Cardiac septum (tissue), 1 donor: Measurements from ENCODE around the gene TMPRSS4. TPM values are rescaled to one million over a fixed set of nuclear protein-coding genes. Genes with fewer than 3 reads are reported as not detected.

Source experiments
- DNase-seq: peaks from one replicate; pipeline ENCODE4 v3.0.0-alpha.2; 2020; ENCODE audit warnings: low spot score
- intact Hi-C: fragments of 100-400 bp; cut with DNase I; formaldehyde crosslinking; loops from one replicate; pipeline ENCODE4 v1.14.0; 2022
- total RNA-seq: library from RNA; stranded (reverse); fragmentation: NEBNext Ultra II Directional; extraction: Animal tissue kit (Norgen Biotek cat#: 25700); gene quantifications from one replicate; pipeline ENCODE4 v1.2.1, GENCODE V29; 2021
- donor health status: DM: no; HTN: no; CAD: no.

Gene TMPRSS4
- total RNA-seq, 1 donor from 2014 or later = 0.32 TPM

DNA sequence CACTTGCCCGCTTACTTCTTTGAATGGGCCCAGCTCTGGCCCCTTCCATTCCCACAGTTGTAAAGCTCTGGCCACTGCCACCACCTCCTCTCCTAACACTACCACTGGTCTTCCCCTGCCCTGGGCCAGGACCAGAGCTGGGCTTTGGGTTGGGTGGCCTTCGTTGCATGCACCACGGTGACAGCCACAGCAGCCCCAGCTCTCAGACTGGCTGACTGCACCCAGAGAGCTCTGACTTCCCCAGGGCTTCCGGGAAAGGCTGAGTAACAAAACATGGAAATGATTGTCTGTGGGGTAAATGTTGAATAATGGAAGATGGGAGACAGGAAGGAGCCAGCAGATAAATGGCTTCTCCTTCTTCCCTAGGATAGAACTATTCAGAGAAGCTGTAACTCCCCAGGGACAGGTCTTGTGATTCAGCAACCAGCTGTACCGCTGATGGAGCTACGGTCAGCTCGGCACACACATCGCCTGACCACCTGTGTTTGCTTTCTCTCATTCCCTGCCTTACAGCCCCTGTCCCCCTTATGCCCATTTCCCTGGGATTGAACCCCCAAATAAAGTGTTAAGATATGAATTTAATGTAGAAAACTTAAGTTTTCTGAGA lies 48.2 kb downstream of the TMPRSS4 start:
- intact Hi-C loops = no loop called here
- no peak for DNase-seq

DNA sequence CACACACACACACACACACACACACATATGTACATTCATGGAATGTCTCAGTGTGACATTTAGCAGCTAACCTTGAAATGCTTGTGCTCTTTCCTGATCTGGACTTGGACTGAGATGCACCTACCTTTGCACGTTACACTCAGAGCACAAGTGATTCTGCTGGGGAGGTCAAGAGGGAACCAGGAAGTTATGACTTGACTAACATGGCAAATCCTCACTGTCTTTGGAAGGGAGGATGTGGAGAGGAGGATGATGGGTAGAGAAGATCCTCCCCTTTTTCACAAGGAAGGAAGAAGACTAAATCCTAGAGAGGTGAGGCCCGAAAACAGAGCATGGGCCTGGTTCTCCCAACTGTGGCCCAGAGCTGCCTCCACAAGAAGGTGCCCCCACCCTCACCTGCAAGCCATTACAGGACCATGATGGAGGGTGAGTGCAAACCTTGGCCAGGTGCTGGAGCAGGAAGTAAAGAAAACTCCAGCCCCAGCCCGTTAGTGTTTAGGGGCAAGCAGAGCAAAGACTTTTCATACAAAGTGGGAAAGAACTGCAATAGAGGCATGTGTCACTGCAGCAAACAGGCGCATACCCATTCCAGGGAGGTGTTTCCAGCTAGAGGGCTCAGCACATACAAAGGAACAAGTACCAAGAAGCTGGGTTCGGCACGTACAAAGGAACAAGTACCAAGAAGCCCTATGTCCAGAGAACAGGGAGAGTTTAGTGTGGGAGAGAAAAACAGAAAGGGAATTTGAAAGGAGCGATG lies 49.4 kb downstream of the TMPRSS4 start:
- DNase-seq = no peak
- intact Hi-C loops = no loop called here

- DNase-seq = no peak
- intact Hi-C loops = no loop called here
Measured at GRCh38 chr11:118128310-118128709, 51.4 kb downstream of the TMPRSS4 start.

- no peak for DNase-seq
- intact Hi-C loops = no loop called here
Measured at GRCh38 chr11:118128721-118129470, 52.0 kb downstream of the TMPRSS4 start.

DNA sequence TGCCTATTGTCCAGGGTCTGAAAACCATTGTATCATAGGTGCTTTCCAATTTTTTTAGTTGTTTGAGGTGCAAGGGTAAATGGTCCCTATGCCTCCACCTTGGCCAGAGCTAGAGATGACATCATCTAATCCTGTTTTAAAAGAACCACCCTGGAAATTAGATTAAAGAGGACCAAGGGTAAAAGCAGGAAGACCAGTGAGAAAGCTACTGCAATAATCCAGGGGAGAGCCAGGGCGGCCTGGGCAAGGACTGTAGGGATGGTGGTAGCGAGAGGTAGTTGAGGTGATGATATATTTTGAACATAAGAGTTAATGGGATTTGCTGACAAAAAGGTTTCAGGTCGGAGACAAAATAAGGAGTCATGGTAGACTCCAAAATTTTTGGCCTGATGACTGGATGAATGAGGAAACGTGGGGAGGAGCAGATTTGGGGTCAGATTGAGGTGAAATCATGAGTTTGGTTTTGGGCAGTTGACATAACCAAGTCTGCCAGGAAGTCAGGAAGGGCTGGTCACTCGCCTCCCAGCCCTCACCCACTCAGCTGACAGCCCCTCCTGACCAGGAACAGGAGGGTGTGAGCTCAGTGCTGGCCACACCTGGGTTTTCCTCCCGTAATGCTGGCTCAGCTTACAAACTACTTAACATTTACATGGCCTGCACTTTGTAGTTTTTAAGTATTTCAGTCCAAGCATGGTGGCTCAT lies 52.7 kb downstream of the TMPRSS4 start:
- intact Hi-C loops = no loop called here
- no peak for DNase-seq

DNA sequence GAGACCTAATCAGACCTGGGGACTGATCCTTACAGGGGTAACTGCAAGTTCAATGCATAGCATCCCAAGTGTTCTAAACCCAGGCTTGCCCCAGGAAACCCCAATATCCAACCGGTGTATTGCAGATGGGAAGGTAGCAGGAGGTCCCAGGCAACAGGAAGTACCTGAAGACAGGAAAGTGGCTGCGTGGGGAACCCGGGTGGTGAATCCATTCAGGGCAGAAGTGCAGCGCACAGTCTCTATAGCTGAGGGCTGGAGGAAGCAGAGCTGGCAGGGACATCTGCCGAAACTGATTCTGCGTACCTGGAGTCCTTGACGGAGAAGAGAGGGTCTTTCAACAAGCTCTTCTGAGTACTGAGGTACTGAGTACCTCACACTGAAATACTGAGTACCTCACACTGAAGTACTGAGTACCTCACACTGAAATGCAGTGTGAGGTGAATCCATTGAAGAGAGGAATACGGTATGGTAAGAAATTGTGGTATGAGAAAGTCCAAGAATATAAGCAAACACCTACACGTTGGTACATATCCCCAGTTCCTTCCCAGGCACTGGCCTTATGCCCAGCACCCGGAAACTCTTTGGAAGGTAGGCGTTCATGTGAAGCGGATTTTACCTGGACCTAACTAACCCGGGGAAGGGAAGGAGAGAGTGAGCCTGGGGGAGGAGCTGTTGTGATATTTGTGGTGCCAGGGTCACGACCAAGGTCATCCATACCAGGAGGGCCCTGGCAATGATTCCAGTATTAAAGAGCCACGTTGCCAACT lies 55.7 kb downstream of the TMPRSS4 start:
- no peak for DNase-seq
- intact Hi-C loops = no loop called here

- intact Hi-C loops = no loop called here
- peak; percentile 57 for DNase-seq
Measured at GRCh38 chr11:118133816-118134215, 56.9 kb downstream of the TMPRSS4 start.

- intact Hi-C loops = no loop called here
- DNase-seq = no peak
Measured at GRCh38 chr11:118135051-118135795, 58.3 kb downstream of the TMPRSS4 start.

GRCh38 chr11:118135796-118136165 lies 58.9 kb downstream of the TMPRSS4 start:
- intact Hi-C loops = no loop called here
- no peak for DNase-seq

GRCh38 chr11:118136341-118136740 lies 59.5 kb downstream of the TMPRSS4 start:
- intact Hi-C loops = no loop called here
- no peak for DNase-seq

- intact Hi-C loops = no loop called here
- peak; percentile 49 for DNase-seq
Measured at GRCh38 chr11:118136801-118137200, 59.9 kb downstream of the TMPRSS4 start.

GRCh38 chr11:118138839-118139420 lies 62.1 kb downstream of the TMPRSS4 start:
- intact Hi-C loops = no loop called here
- no peak for DNase-seq

GRCh38 chr11:118139578-118139977 lies 62.7 kb downstream of the TMPRSS4 start:
- intact Hi-C loops = no loop called here
- DNase-seq = no peak

DNA sequence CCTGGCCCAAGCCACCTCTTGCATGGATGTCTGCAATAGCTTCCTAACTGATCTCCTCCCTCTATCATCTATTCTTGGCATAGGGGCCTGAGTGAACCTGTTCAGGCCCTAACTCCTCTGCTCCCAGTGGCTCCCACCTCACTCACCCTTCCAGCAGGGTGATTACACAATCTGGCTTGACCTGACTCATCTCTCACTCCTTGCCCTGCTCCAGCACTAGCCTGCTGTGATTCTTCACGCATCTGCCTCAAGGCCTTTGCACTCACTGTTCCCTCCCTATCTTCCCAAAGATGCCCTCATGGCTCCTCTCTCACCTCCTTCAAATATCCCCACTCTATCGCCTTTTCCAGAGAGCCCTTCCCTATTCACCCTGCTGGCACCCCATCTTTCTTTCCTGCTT lies 65.2 kb downstream of the TMPRSS4 start:
- DNase-seq = no peak
- intact Hi-C loops = no loop called here

GRCh38 chr11:118142809-118143208 lies 65.9 kb downstream of the TMPRSS4 start:
- peak; percentile 83 for DNase-seq
- intact Hi-C loops = no loop called here

GRCh38 chr11:118143661-118144185 lies 66.8 kb downstream of the TMPRSS4 start:
- intact Hi-C loops = no loop called here
- DNase-seq = no peak

DNA sequence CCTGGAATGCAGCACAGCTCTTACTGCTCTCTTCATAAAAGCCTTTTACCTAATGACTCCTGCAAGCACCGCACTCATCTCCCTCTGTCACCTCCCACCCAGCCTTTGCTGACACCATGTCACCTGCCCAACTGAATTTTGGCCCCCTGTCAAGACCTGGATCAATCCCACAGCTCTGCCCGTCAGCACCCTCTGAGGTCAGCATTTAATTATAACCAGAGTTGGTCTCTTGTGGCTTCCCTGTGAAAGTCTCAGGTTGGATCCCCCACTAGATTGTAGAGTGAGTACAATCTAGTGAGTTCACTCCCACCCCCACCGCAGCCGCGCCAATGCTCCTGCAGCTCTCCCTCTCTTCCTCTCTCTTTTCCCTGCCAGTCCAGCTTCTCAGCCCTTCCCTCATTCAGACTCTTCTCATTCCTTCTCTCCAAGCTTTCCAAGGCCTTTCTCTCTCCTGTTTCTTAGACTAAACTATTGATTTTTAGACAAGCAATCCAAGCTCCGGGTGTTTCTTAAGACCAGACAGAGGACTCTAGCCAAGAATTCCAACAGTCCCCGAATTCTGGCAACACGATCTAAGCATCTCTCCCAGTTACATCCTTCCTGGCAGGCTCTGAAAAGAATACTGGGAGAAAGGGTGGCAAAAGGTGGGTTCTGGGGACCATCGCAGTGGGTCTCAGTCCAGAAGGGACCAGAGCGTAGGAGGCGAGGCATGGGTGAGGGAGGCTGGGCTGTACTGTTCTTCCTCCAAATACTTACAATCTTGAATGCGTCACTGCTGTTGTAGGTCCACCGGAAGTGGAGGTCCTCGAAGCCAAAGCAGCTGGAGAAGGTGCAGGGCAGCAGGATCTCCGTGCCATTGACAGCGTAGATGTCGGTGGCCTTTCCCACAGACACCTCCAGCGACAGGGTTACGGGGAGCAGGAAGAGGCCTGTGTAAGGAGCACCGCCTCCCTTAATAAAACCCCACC lies 67.7 kb downstream of the TMPRSS4 start:
- DNase-seq = no peak
- intact Hi-C loops = loop anchor here (1.0 to 5.0 kb wide), 3 partner anchors 27 to 218 kb away; no protein-coding TSS in a partner anchor
